HepG2 (cell line): ENCODE data around the gene PTPRD. TPM values are rescaled to one million over a fixed set of nuclear protein-coding genes. Genes with fewer than 3 reads are reported as not detected.

ENCODE experiments used
- ATAC-seq: fragments of 200-7000 bp; cut with Tn5 transposase; 3 replicates; pipeline ENCODE4 v1.9.1; 2020; ENCODE audit warnings: mild to moderate bottlenecking, moderate library complexity
- BruUV-seq: library from RNA; stranded (reverse); fragments of 400-500 nt; replicated peaks from 2 replicates; lab custom pipeline; 2021; lab: Mats Ljungman, UMichigan
- CTCF ChIA-PET: fragments of 300-600 bp; formaldehyde crosslinking; extraction: SDS; loops from one replicate; lab custom pipeline; 2021; ENCODE audit warnings: low total read pairs, inconsistent platforms, low intra/inter-chr PET ratio; lab: Yijun Ruan, JAX
- POLR2A ChIA-PET: fragments of 350-600 bp; sonication (Branson Sonifier 250); formaldehyde crosslinking; loops from one replicate; lab custom pipeline; 2020; ENCODE audit warnings: antibody characterized with exemption, inconsistent platforms; lab: Yijun Ruan, JAX
- DNase-seq: peaks from one replicate; pipeline ENCODE4 v3.0.0-alpha.2; 2015; ENCODE audit warnings: low spot score
- FAIRE-seq: peaks from 3 replicates; lab custom pipeline; 2011; peaks lifted over from hg19 to GRCh38; lab: Jason Lieb, UNC
- H2AFZ ChIP-seq: one replicate; pipeline ENCODE4 v1.6.1; 2011; ENCODE audit warnings: low read length, inconsistent platforms
- H3K27ac ChIP-seq: fragments of 300-600 bp; 3 replicates; pipeline ENCODE4 v1.8.0; 2011; ENCODE audit warnings: mixed run types, mild to moderate bottlenecking, mixed read lengths, low read length, inconsistent platforms; ENCODE audit not compliant: insufficient read depth; ENCODE audit errors: extremely low read length
- H3K27me3 ChIP-seq, 2 experiments: fragments of 200-600 bp in 1 of 2; 2 replicates in 1 of 2; 3 replicates in 1 of 2; pipeline versions ENCODE4 v1.6.0 to v1.8.0; 2011; ENCODE audit warnings: low read length in 2 of 2, mild to moderate bottlenecking in 2 of 2, moderate library complexity in 2 of 2, inconsistent platforms in 1 of 2; ENCODE audit not compliant: insufficient read depth in 2 of 2, control insufficient read depth in 1 of 2
- H3K36me3 ChIP-seq, 2 experiments: fragments of 200-600 bp in 1 of 2; replicated peaks in 1 of 2; 2 replicates in 1 of 2; 3 replicates in 1 of 2; pipeline versions ENCODE4 v1.5.1 to v1.8.0; 2011; ENCODE audit warnings: low read length in 2 of 2, inconsistent platforms in 1 of 2; ENCODE audit not compliant: insufficient read depth in 2 of 2, control insufficient read depth in 1 of 2
- H3K4me1 ChIP-seq: 2 replicates; pipeline ENCODE4 v1.5.1; 2012; ENCODE audit warnings: low read length, inconsistent platforms; ENCODE audit not compliant: insufficient read depth
- H3K4me2 ChIP-seq: 2 replicates; pipeline ENCODE4 v1.6.0; 2011; ENCODE audit warnings: low read depth, low read length, inconsistent platforms
- H3K4me3 ChIP-seq, 3 experiments: fragments of 200-600 bp in 1 of 3; sonication (generic), shearing (Covaris generic) in 1 of 3; replicated peaks in 1 of 3; 2 replicates each; pipeline ENCODE4 v1.5.1; 2011 to 2016; ENCODE audit warnings: low read length in 3 of 3, inconsistent platforms in 2 of 3, low read depth in 2 of 3, mild to moderate bottlenecking in 2 of 3, control low read depth in 1 of 3, mixed read lengths in 1 of 3; ENCODE audit not compliant: insufficient read depth in 1 of 3
- H3K79me2 ChIP-seq: one replicate; pipeline ENCODE4 v1.6.1; 2011; ENCODE audit warnings: low read length, inconsistent platforms; ENCODE audit not compliant: insufficient read depth
- H3K9ac ChIP-seq: 2 replicates; pipeline ENCODE4 v1.6.0; 2011; ENCODE audit warnings: mild to moderate bottlenecking, low read depth, low read length, inconsistent platforms; ENCODE audit not compliant: insufficient read depth
- H3K9me3 ChIP-seq: 2 replicates; pipeline ENCODE4 v1.5.1; 2012; ENCODE audit warnings: mild to moderate bottlenecking, low read length
- H4K20me1 ChIP-seq: 2 replicates; pipeline ENCODE4 v1.6.0; 2011; ENCODE audit warnings: inconsistent platforms, mild to moderate bottlenecking, low read length, moderate library complexity; ENCODE audit not compliant: insufficient read depth
- CBX2 ChIP-seq, 2 experiments: fragments of 200-600 bp in 1 of 2; sonication (generic); formaldehyde crosslinking in 1 of 2; IDR thresholded peaks; 2 replicates each; pipeline versions ENCODE4 v1.7.0 to v1.8.1; 2018 to 2022; ENCODE audit warnings: low read depth in 2 of 2, low read length in 1 of 2, mild to moderate bottlenecking in 1 of 2, missing genetic modification reagents in 1 of 2
- SRSF1 ChIP-seq: fragments of 200-400 bp; formaldehyde crosslinking; optimal IDR thresholded peaks from 2 replicates; pipeline ENCODE3; 2017; ENCODE audit warnings: mild to moderate bottlenecking, low read depth, low read length, moderate library complexity
- ZNF598 ChIP-seq: sonication (generic); formaldehyde crosslinking; IDR thresholded peaks from 2 replicates; pipeline ENCODE4 v1.5.1; 2020; ENCODE audit warnings: mild to moderate bottlenecking, missing genetic modification reagents, borderline replicate concordance
- ZSCAN30 ChIP-seq: sonication (generic); formaldehyde crosslinking; IDR thresholded peaks from 2 replicates; pipeline ENCODE4 v1.5.0; 2020; ENCODE audit warnings: mild to moderate bottlenecking, missing genetic modification reagents
- WGBS: methylation state at CpG from one replicate; pipeline ENCODE4 v1.1.6; 2017; ENCODE audit warnings: low lambda C conversion rate; 5-methylcytosine and 5-hydroxymethylcytosine counted together
- in situ Hi-C: cut with HindIII; loops from 2 replicates; pipeline ENCODE4 v1.10.0; 2017; ENCODE audit warnings: low pct_unique_long_range_greater_than_20kb; ENCODE audit not compliant: extremely low pct_ligation_motif_present
- intact Hi-C: fragments of 100-400 bp; cut with micrococcal nuclease; formaldehyde crosslinking; loops from one replicate; pipeline ENCODE4 v1.10.0; 2022; ENCODE audit not compliant: unreplicated experiment
- polyA plus RNA-seq, 8 experiments: library from polyadenylated mRNA; depleted of rRNA in 3 of 8; stranded (reverse) in 7 of 8; unstranded in 1 of 8; fragments of >200 nt; fragmentation: Illumina TruSeq in 4 of 8; extraction: Trizol in 4 of 8; gene quantifications; 2 replicates each; pipeline versions ENCODE4 v1.2.1 to v1.2.3, GENCODE V29; 2011 to 2016; ENCODE audit warnings: low read depth in 4 of 8, missing spikeins in 1 of 8, mixed read lengths in 1 of 8; ENCODE audit not compliant: insufficient read depth in 1 of 8
- total RNA-seq, 5 experiments: library from RNA; depleted of rRNA; stranded (reverse); fragments of >200 nt; fragmentation: Illumina TruSeq; extraction: Trizol; gene quantifications; 2 replicates each; pipeline ENCODE4 v1.2.3, GENCODE V29; 2016; ENCODE audit warnings: low read depth in 1 of 5
- TF ChIP-seq, protein P1 (sequence below): fragments of 450-650 bp; IDR thresholded peaks from 2 replicates; pipeline ENCODE4 v1.6.1; 2017; ENCODE audit warnings: mild to moderate bottlenecking

The PTPRD gene
- total and polyA plus RNA-seq, 2 of the 13 experiments (the other 11 are each of a cell fraction or from before 2014, with no cell fraction given) = 0.05 TPM; not detected in 1

DNA sequence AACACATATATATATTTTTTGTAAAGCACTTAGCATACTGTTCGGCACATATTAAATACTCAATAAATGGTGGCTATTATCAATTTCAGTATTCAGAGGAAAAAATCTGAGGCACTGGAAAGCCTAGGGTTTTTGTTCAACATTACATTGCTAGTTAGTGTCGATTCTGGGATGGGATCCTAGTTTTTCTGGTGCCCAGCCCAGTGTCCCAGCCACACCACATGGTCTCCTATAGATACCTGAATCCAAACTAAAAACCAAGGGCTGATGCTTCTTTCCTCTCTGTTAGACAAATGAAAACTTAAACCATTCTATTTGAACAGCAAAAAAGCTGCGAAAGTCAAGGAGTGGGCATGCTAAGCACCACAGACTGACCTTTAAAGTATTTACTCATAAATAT, 2002.5 kb downstream of the PTPRD start:
- Histone ChIP-seq H3K27me3 (no peaks in the 10 kb centered on the region), H2AFZ (no peak overlapping the region), H3K79me2 (no peaks in the 10 kb centered on the region), H3K4me1 (no peaks in the 10 kb centered on the region), H3K9ac (no peak overlapping the region), H3K4me3 (no peak overlapping the region), H3K9me3 (no peaks in the 10 kb centered on the region), H3K4me2 (no peak overlapping the region), H4K20me1 (no peaks in the 10 kb centered on the region), H3K36me3 (no peaks in the 10 kb centered on the region), H3K27ac (no peak overlapping the region)
- DNase-seq = no peak
- in situ Hi-C loops (no loop called here), intact Hi-C loops (no loop called here)
- no TSS peak for BruUV-seq
- ATAC-seq = no peak
- FAIRE-seq = no peak
- WGBS = 3% methylated on average over 3 of the region's 3 CpGs
- ChIA-PET POLR2A (no interaction called here), CTCF (no interaction called here)
- no peak for TF ChIP-seq SRSF1
- TF ChIP-seq CBX2 (IDR thresholded peaks at IDR 0.05; ENCODE audit: low read depth, low read length) = no peak
- TF ChIP-seq CBX2 (CRISPR knock-in tag; IDR thresholded peaks at IDR 0.05; ENCODE audit: low read depth) = no peak
- TF ChIP-seq, protein P1, sequence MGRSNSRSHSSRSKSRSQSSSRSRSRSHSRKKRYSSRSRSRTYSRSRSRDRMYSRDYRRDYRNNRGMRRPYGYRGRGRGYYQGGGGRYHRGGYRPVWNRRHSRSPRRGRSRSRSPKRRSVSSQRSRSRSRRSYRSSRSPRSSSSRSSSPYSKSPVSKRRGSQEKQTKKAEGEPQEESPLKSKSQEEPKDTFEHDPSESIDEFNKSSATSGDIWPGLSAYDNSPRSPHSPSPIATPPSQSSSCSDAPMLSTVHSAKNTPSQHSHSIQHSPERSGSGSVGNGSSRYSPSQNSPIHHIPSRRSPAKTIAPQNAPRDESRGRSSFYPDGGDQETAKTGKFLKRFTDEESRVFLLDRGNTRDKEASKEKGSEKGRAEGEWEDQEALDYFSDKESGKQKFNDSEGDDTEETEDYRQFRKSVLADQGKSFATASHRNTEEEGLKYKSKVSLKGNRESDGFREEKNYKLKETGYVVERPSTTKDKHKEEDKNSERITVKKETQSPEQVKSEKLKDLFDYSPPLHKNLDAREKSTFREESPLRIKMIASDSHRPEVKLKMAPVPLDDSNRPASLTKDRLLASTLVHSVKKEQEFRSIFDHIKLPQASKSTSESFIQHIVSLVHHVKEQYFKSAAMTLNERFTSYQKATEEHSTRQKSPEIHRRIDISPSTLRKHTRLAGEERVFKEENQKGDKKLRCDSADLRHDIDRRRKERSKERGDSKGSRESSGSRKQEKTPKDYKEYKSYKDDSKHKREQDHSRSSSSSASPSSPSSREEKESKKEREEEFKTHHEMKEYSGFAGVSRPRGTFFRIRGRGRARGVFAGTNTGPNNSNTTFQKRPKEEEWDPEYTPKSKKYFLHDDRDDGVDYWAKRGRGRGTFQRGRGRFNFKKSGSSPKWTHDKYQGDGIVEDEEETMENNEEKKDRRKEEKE = no peak
- no peak for TF ChIP-seq ZNF598 (CRISPR knock-in tag)

DNA sequence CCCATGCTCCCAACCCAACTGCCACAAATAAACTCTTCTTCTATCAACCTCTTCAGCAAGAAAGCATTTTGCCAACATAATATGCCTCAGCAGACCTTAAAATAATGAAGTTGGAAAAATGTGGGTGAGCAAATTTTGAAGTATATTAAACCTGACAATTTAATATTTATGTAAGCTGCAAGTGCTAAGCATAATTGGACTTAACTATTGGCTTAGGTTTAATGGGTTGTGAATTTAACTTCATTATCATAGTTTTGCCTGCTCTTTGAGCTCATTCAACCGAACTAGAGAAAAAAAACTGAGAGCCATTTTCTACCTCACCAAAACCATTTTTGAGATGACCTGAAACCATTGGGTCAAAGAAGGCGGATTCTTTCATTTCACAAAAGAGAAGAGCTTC, 2007.7 kb downstream of the PTPRD start:
- ATAC-seq (no peak), DNase-seq (no peak), FAIRE-seq (no peak)
- Histone ChIP-seq H3K79me2 (no peaks in the 10 kb centered on the region), H4K20me1 (no peaks in the 10 kb centered on the region), H2AFZ (no peak overlapping the region), H3K9ac (no peak overlapping the region), H3K27me3 (no peaks in the 10 kb centered on the region), H3K36me3 (no peaks in the 10 kb centered on the region), H3K4me1 (no peaks in the 10 kb centered on the region), H3K4me2 (no peak overlapping the region), H3K27ac (no peak overlapping the region), H3K4me3 (no peak overlapping the region), H3K9me3 (peaks cover 21% of the 10 kb centered on the region)
- 0% methylated on average over 2 of the region's 2 CpGs for WGBS
- ChIA-PET POLR2A (no interaction called here), CTCF (no interaction called here)
- TF ChIP-seq ZSCAN30 (CRISPR knock-in tag) = no peak
- in situ Hi-C loops (no loop called here), intact Hi-C loops (no loop called here)
- no TSS peak for BruUV-seq
